ENCODE data around the gene CFAP20DC.

- TF ChIP-seq CTCF (conservative IDR thresholded peaks at IDR 0.05; ENCODE audit: low read length) (no peak), EZH2phosphoT487 (IDR thresholded peaks at IDR 0.05; ENCODE audit: borderline replicate concordance, low read depth, low read length) (no peak)
These were observed 277.4 kb downstream of the CFAP20DC start for GRCh38 chr3:58772462-58772861.
